Right renal pelvis (tissue), 4 donors: Measurements from ENCODE around the gene QSER1. TPM values are rescaled to one million over a fixed set of nuclear protein-coding genes. Genes with fewer than 3 reads are reported as not detected.

Experiments
- polyA plus RNA-seq, 4 donors: library from polyadenylated mRNA; unstranded; fragments of 120-200 nt; gene quantifications; one replicate each; pipeline ENCODE4 v1.2.1, GENCODE V29; 2013; ENCODE audit not compliant: insufficient read length in 4 of 4

Gene QSER1
- polyA plus RNA-seq, 4 donors = 35.7 to 48.8 (median 42.2) TPM

Other genes starting within 250 kb of the QSER1 start
- gene CCDC73, start 98.1 kb upstream of the QSER1 start, polyA plus RNA-seq = under 1 TPM; 0.24 to 0.69 (median 0.31) TPM
- gene PRRG4, start 62.9 kb upstream of the QSER1 start, polyA plus RNA-seq = 1 to 10 TPM; 6.1 to 8.0 (median 7.4) TPM
- gene DEPDC7, start 123.1 kb downstream of the QSER1 start, polyA plus RNA-seq = 1 to 10 TPM; 5.4 to 8.4 (median 6.5) TPM
- 10 to 100 TPM in 3 of 4 donors, 1 to 10 TPM in 1; 9.9 to 11.6 (median 10.6) TPM for gene TCP11L1, start 146.8 kb downstream of the QSER1 start, polyA plus RNA-seq